HCT116 (cell line): ENCODE measurements around the gene STIM2. TPM values are rescaled to one million over a fixed set of nuclear protein-coding genes. Genes with fewer than 3 reads are reported as not detected.

ENCODE experiments used
- ATAC-seq: fragments of 200-7000 bp; cut with Tn5 transposase; 2 replicates; pipeline ENCODE4 v1.9.1; 2020; ENCODE audit warnings: mild to moderate bottlenecking, moderate library complexity
- BruUV-seq: library from RNA; stranded (reverse); fragments of 400-500 nt; replicated peaks from 2 replicates; lab custom pipeline; 2021; lab: Mats Ljungman, UMichigan
- CTCF ChIA-PET: fragments of 300-600 bp; sonication (Branson Sonifier 250); formaldehyde crosslinking; loops from one replicate; lab custom pipeline; 2021; ENCODE audit warnings: antibody characterized with exemption; lab: Charles Lee
- POLR2A ChIA-PET: fragments of 300-600, 350-600 bp; sonication (Branson Sonifier 250); formaldehyde crosslinking; loops from one replicate; lab custom pipeline; 2021; ENCODE audit warnings: antibody characterized with exemption; lab: Charles Lee
- RAD21 ChIA-PET, 2 experiments: fragments of 300-600 bp; sonication (Branson Sonifier 250); formaldehyde crosslinking; loops; one replicate each; lab custom pipeline; 2023; ENCODE audit warnings: low total read pairs in 2 of 2; ENCODE audit not compliant: uncharacterized antibody in 2 of 2, unreplicated experiment in 2 of 2, low non-redundant PET in 1 of 2; lab: Charles Lee
- DNase-seq: peaks from one replicate; pipeline ENCODE4 v3.0.0-alpha.2; 2010; ENCODE audit warnings: low read depth, low spot score
- H2AFZ ChIP-seq: fragments of 200-600 bp; shearing (Covaris generic), sonication (generic); 2 replicates; pipeline ENCODE4 v1.6.1; 2017; ENCODE audit warnings: low read depth, mixed run types, mixed read lengths, antibody characterized with exemption, low read length; ENCODE audit not compliant: poor library complexity, severe bottlenecking
- H3K27ac ChIP-seq: 2 replicates; pipeline ENCODE4 v1.5.1; 2012; ENCODE audit warnings: low read depth, low read length
- H3K27me3 ChIP-seq: fragments of 200-600 bp; sonication (generic); 2 replicates; pipeline ENCODE4 v1.6.1; 2016; ENCODE audit warnings: mixed run types, low read length, mixed read lengths; ENCODE audit not compliant: insufficient read depth
- H3K36me3 ChIP-seq, 2 experiments: fragments of 200-500 bp in 1 of 2; fragments of 200-600 bp in 1 of 2; sonication (Bioruptor generic) in 1 of 2; sonication (generic) in 1 of 2; 2 replicates each; pipeline versions ENCODE4 v1.5.1 to v1.6.1; 2014 to 2016; ENCODE audit warnings: low read length in 2 of 2, inconsistent platforms in 1 of 2, mixed read lengths in 1 of 2, mixed run types in 1 of 2; ENCODE audit not compliant: insufficient read depth in 2 of 2, control insufficient read depth in 1 of 2
- H3K4me1 ChIP-seq, 2 experiments: fragments of 200-600 bp in 1 of 2; sonication (generic) in 1 of 2; 2 replicates each; pipeline versions ENCODE4 v1.5.1 to v1.6.1; 2012 to 2017; ENCODE audit warnings: low read length in 2 of 2, inconsistent platforms in 1 of 2, mild to moderate bottlenecking in 1 of 2, mixed read lengths in 1 of 2, mixed run types in 1 of 2, moderate library complexity in 1 of 2; ENCODE audit not compliant: insufficient read depth in 2 of 2, control insufficient read depth in 1 of 2
- H3K4me2 ChIP-seq: fragments of 200-600 bp; sonication (generic); 2 replicates; pipeline ENCODE4 v1.6.1; 2017; ENCODE audit warnings: mixed run types, low read length, mixed read lengths
- H3K4me3 ChIP-seq, 2 experiments: fragments of 200-600 bp in 1 of 2; sonication (generic) in 1 of 2; replicated peaks in 1 of 2; 2 replicates each; pipeline ENCODE4 v1.5.1; 2011 to 2016; ENCODE audit warnings: low read length in 2 of 2, control low read depth in 1 of 2, low read depth in 1 of 2, mild to moderate bottlenecking in 1 of 2, mixed read lengths in 1 of 2, mixed run types in 1 of 2
- H3K79me2 ChIP-seq: fragments of 200-600 bp; sonication (generic); 2 replicates; pipeline ENCODE4 v1.6.1; 2017; ENCODE audit warnings: mild to moderate bottlenecking, mixed run types, low read length, moderate library complexity, mixed read lengths; ENCODE audit not compliant: insufficient read depth
- H3K9ac ChIP-seq: fragments of 200-600 bp; sonication (generic); 2 replicates; pipeline ENCODE4 v1.6.1; 2016; ENCODE audit warnings: low read length, mixed read lengths
- H3K9me2 ChIP-seq: fragments of 200-600 bp; sonication (generic), shearing (Covaris generic); 2 replicates; pipeline ENCODE4 v1.6.1; 2017; ENCODE audit warnings: mixed run types, mild to moderate bottlenecking, moderate library complexity; ENCODE audit not compliant: insufficient read depth
- H3K9me3 ChIP-seq, 2 experiments: fragments of 200-500 bp in 1 of 2; fragments of 200-600 bp in 1 of 2; sonication (Bioruptor generic) in 1 of 2; sonication (generic) in 1 of 2; 2 replicates each; pipeline ENCODE4 v1.6.1; 2014 to 2017; ENCODE audit warnings: low read length in 2 of 2, mixed read lengths in 2 of 2, inconsistent platforms in 1 of 2, low read depth in 1 of 2, mild to moderate bottlenecking in 1 of 2, mixed run types in 1 of 2, moderate library complexity in 1 of 2; ENCODE audit not compliant: control insufficient read depth in 1 of 2, insufficient read depth in 1 of 2
- H4K20me1 ChIP-seq: fragments of 200-600 bp; sonication (generic), shearing (Covaris generic); 2 replicates; pipeline ENCODE4 v1.6.1; 2017; ENCODE audit warnings: mixed run types, mild to moderate bottlenecking, moderate library complexity; ENCODE audit not compliant: insufficient read depth
- CBX3 ChIP-seq: IDR thresholded peaks from 2 replicates; pipeline ENCODE4 v1.6.1; 2012; ENCODE audit warnings: low read depth
- CEBPB ChIP-seq: IDR thresholded peaks from 2 replicates; pipeline ENCODE4 v1.6.1; 2012; ENCODE audit warnings: low read depth
- EZH2phosphoT487 ChIP-seq: fragments of 200-600 bp; IDR thresholded peaks from 2 replicates; pipeline ENCODE4 v1.6.1; 2018; ENCODE audit warnings: antibody characterized with exemption, borderline replicate concordance
- FOSL1 ChIP-seq: IDR thresholded peaks from 2 replicates; pipeline ENCODE4 v1.6.1; 2012; ENCODE audit warnings: low read depth
- JUND ChIP-seq: IDR thresholded peaks from 2 replicates; pipeline ENCODE4 v1.6.1; 2012
- POLR2AphosphoS5 ChIP-seq: IDR thresholded peaks from 2 replicates; pipeline ENCODE4 v1.6.1; 2011; ENCODE audit warnings: mild to moderate bottlenecking, low read depth, low read length, moderate library complexity
- SIN3A ChIP-seq: IDR thresholded peaks from 2 replicates; pipeline ENCODE4 v1.6.1; 2012; ENCODE audit warnings: low read depth
- SP1 ChIP-seq: IDR thresholded peaks from 2 replicates; pipeline ENCODE4 v1.6.1; 2012; ENCODE audit warnings: low read depth
- SRF ChIP-seq: IDR thresholded peaks from 2 replicates; pipeline ENCODE4 v1.6.1; 2012; ENCODE audit warnings: low read depth
- ZBTB33 ChIP-seq: IDR thresholded peaks from 2 replicates; pipeline ENCODE4 v1.6.1; 2011; ENCODE audit warnings: mild to moderate bottlenecking, low read length, moderate library complexity; ENCODE audit not compliant: insufficient replicate concordance; ENCODE audit errors: extremely low read depth
- ZFX ChIP-seq: fragments of 450-650 bp; IDR thresholded peaks from 2 replicates; pipeline ENCODE4 v1.6.1; 2017
- ZNF274 ChIP-seq: fragments of 200-500 bp; sonication (Bioruptor generic); IDR thresholded peaks from 2 replicates; pipeline ENCODE4 v1.6.1; 2014; ENCODE audit warnings: mild to moderate bottlenecking, low read depth, low read length, inconsistent platforms
- intact Hi-C: fragments of 100-400 bp; cut with micrococcal nuclease; formaldehyde crosslinking; loops from 2 replicates; pipeline ENCODE4 v1.10.0; 2022
- total RNA-seq: library from RNA; stranded (reverse); gene quantifications from one replicate; pipeline ENCODE4 v1.2.1, GENCODE V29; 2021; ENCODE audit not compliant: unreplicated experiment

The STIM2 gene
- total RNA-seq, 1 experiment from 2014 or later, result 65.9 TPM

- Histone ChIP-seq H3K4me3 (no peak overlapping the region), H3K9ac (no peak overlapping the region), H3K4me1 (no peaks in the 10 kb centered on the region), H3K79me2 (no peaks in the 10 kb centered on the region), H3K27me3 (no peaks in the 10 kb centered on the region), H3K36me3 (peaks cover 0 to 6% of the 10 kb centered on the region in 2 experiments; a peak in 2 of 4 replicates), H3K9me2 (no peaks in the 10 kb centered on the region), H4K20me1 (no peaks in the 10 kb centered on the region), H3K4me2 (no peak overlapping the region), H3K27ac (no peak overlapping the region), H2AFZ (no peak overlapping the region), H3K9me3 (no peaks in the 10 kb centered on the region)
- TF ChIP-seq CEBPB (no peak), ZBTB33 (no peak), JUND (no peak), EZH2phosphoT487 (no peak), FOSL1 (no peak), CBX3 (no peak), POLR2AphosphoS5 (no peak), ZNF274 (no peak), SIN3A (no peak), SRF (no peak), SP1 (no peak), ZFX (no peak)
- DNase-seq (no peak), ATAC-seq (no peak)
- POLR2A ChIA-PET, result no interaction called here
- RAD21 ChIA-PET, result no interaction called here
- CTCF ChIA-PET, result no interaction called here
- TSS peak; percentile 25 for BruUV-seq
- intact Hi-C loops, result no loop called here
Observed at GRCh38 chr4:27023366-27023765, 162.7 kb downstream of the STIM2 start.
